HepG2 (cell line): ENCODE data around the gene TOB1. TPM values are rescaled to one million over a fixed set of nuclear protein-coding genes. Genes with fewer than 3 reads are reported as not detected.
A peak's percentile ranks its signal among the peaks of the same experiment; 100 is the strongest.

Experiments
- ATAC-seq: fragments of 200-7000 bp; cut with Tn5 transposase; 3 replicates; pipeline ENCODE4 v1.9.1; 2020; ENCODE audit warnings: mild to moderate bottlenecking, moderate library complexity
- BruUV-seq: library from RNA; stranded (reverse); fragments of 400-500 nt; replicated peaks from 2 replicates; lab custom pipeline; 2021; lab: Mats Ljungman, UMichigan
- CTCF ChIA-PET: fragments of 300-600 bp; formaldehyde crosslinking; extraction: SDS; loops from one replicate; lab custom pipeline; 2021; ENCODE audit warnings: low total read pairs, inconsistent platforms, low intra/inter-chr PET ratio; lab: Yijun Ruan, JAX
- POLR2A ChIA-PET: fragments of 350-600 bp; sonication (Branson Sonifier 250); formaldehyde crosslinking; loops from one replicate; lab custom pipeline; 2020; ENCODE audit warnings: antibody characterized with exemption, inconsistent platforms; lab: Yijun Ruan, JAX
- DNase-seq: peaks from one replicate; pipeline ENCODE4 v3.0.0-alpha.2; 2015; ENCODE audit warnings: low spot score
- FAIRE-seq: peaks from 3 replicates; lab custom pipeline; 2011; peaks lifted over from hg19 to GRCh38; lab: Jason Lieb, UNC
- H2AFZ ChIP-seq: one replicate; pipeline ENCODE4 v1.6.1; 2011; ENCODE audit warnings: low read length, inconsistent platforms
- H3K27ac ChIP-seq: fragments of 300-600 bp; 3 replicates; pipeline ENCODE4 v1.8.0; 2011; ENCODE audit warnings: mixed run types, mild to moderate bottlenecking, mixed read lengths, low read length, inconsistent platforms; ENCODE audit not compliant: insufficient read depth; ENCODE audit errors: extremely low read length
- H3K27me3 ChIP-seq, 2 experiments: fragments of 200-600 bp in 1 of 2; 2 replicates in 1 of 2; 3 replicates in 1 of 2; pipeline versions ENCODE4 v1.6.0 to v1.8.0; 2011; ENCODE audit warnings: low read length in 2 of 2, mild to moderate bottlenecking in 2 of 2, moderate library complexity in 2 of 2, inconsistent platforms in 1 of 2; ENCODE audit not compliant: insufficient read depth in 2 of 2, control insufficient read depth in 1 of 2
- H3K36me3 ChIP-seq, 2 experiments: fragments of 200-600 bp in 1 of 2; replicated peaks in 1 of 2; 2 replicates in 1 of 2; 3 replicates in 1 of 2; pipeline versions ENCODE4 v1.5.1 to v1.8.0; 2011; ENCODE audit warnings: low read length in 2 of 2, inconsistent platforms in 1 of 2; ENCODE audit not compliant: insufficient read depth in 2 of 2, control insufficient read depth in 1 of 2
- H3K4me1 ChIP-seq: 2 replicates; pipeline ENCODE4 v1.5.1; 2012; ENCODE audit warnings: low read length, inconsistent platforms; ENCODE audit not compliant: insufficient read depth
- H3K4me2 ChIP-seq: 2 replicates; pipeline ENCODE4 v1.6.0; 2011; ENCODE audit warnings: low read depth, low read length, inconsistent platforms
- H3K4me3 ChIP-seq, 3 experiments: fragments of 200-600 bp in 1 of 3; sonication (generic), shearing (Covaris generic) in 1 of 3; replicated peaks in 1 of 3; 2 replicates each; pipeline ENCODE4 v1.5.1; 2011 to 2016; ENCODE audit warnings: low read length in 3 of 3, inconsistent platforms in 2 of 3, low read depth in 2 of 3, mild to moderate bottlenecking in 2 of 3, control low read depth in 1 of 3, mixed read lengths in 1 of 3; ENCODE audit not compliant: insufficient read depth in 1 of 3
- H3K79me2 ChIP-seq: one replicate; pipeline ENCODE4 v1.6.1; 2011; ENCODE audit warnings: low read length, inconsistent platforms; ENCODE audit not compliant: insufficient read depth
- H3K9ac ChIP-seq: 2 replicates; pipeline ENCODE4 v1.6.0; 2011; ENCODE audit warnings: mild to moderate bottlenecking, low read depth, low read length, inconsistent platforms; ENCODE audit not compliant: insufficient read depth
- H3K9me3 ChIP-seq: 2 replicates; pipeline ENCODE4 v1.5.1; 2012; ENCODE audit warnings: mild to moderate bottlenecking, low read length
- H4K20me1 ChIP-seq: 2 replicates; pipeline ENCODE4 v1.6.0; 2011; ENCODE audit warnings: inconsistent platforms, mild to moderate bottlenecking, low read length, moderate library complexity; ENCODE audit not compliant: insufficient read depth
- CREB1 ChIP-seq, 2 experiments: fragments of 450-650 bp in 1 of 2; IDR thresholded peaks; 2 replicates each; pipeline ENCODE4 v1.6.1; 2016 to 2017; ENCODE audit warnings: control low read depth in 1 of 2, mild to moderate bottlenecking in 1 of 2, missing compliant biosample characterization in 1 of 2, missing genetic modification characterization in 1 of 2
- FOSL2 ChIP-seq: sonication (generic); formaldehyde crosslinking; IDR thresholded peaks from 2 replicates; pipeline ENCODE4 v1.4.0; 2020; ENCODE audit warnings: missing genetic modification reagents
- HOXA5 ChIP-seq: sonication (generic); formaldehyde crosslinking; IDR thresholded peaks from 2 replicates; pipeline ENCODE4 v1.4.0; 2020; ENCODE audit warnings: missing genetic modification reagents
- KDM4B ChIP-seq: sonication (generic); formaldehyde crosslinking; IDR thresholded peaks from 2 replicates; pipeline ENCODE4 v1.4.0; 2020; ENCODE audit warnings: missing genetic modification reagents
- KLF6 ChIP-seq: IDR thresholded peaks from 2 replicates; pipeline ENCODE4 v1.8.0; 2016; ENCODE audit warnings: missing biosample characterization, missing genetic modification reagents
- MED1 ChIP-seq: sonication (generic); formaldehyde crosslinking; IDR thresholded peaks from 2 replicates; pipeline ENCODE4 v1.4.0; 2020; ENCODE audit warnings: missing genetic modification reagents
- RARA ChIP-seq: IDR thresholded peaks from 2 replicates; pipeline ENCODE4 v1.6.1; 2016; ENCODE audit warnings: missing genetic modification reagents, missing compliant biosample characterization
- RCOR2 ChIP-seq: IDR thresholded peaks from 2 replicates; pipeline ENCODE4 v1.6.1; 2016; ENCODE audit warnings: missing biosample characterization, missing genetic modification reagents
- REXO4 ChIP-seq: sonication (generic); formaldehyde crosslinking; IDR thresholded peaks from 2 replicates; pipeline ENCODE4 v1.8.0; 2022; ENCODE audit warnings: missing genetic modification reagents, mild to moderate bottlenecking, borderline replicate concordance
- ZMYM2 ChIP-seq: sonication (generic); formaldehyde crosslinking; IDR thresholded peaks from 2 replicates; pipeline ENCODE4 v1.8.0; 2022; ENCODE audit warnings: mild to moderate bottlenecking, missing genetic modification reagents
- ZNF430 ChIP-seq: sonication (generic); formaldehyde crosslinking; IDR thresholded peaks from 2 replicates; pipeline ENCODE4 v1.9.0; 2021; ENCODE audit warnings: mild to moderate bottlenecking, missing genetic modification reagents
- ZNF709 ChIP-seq: sonication (generic); formaldehyde crosslinking; IDR thresholded peaks from 2 replicates; pipeline ENCODE4 v1.5.0; 2020; ENCODE audit warnings: mild to moderate bottlenecking, missing genetic modification reagents
- WGBS: methylation state at CpG from one replicate; pipeline ENCODE4 v1.1.6; 2017; ENCODE audit warnings: low lambda C conversion rate; 5-methylcytosine and 5-hydroxymethylcytosine counted together
- in situ Hi-C: cut with HindIII; loops from 2 replicates; pipeline ENCODE4 v1.10.0; 2017; ENCODE audit warnings: low pct_unique_long_range_greater_than_20kb; ENCODE audit not compliant: extremely low pct_ligation_motif_present
- intact Hi-C: fragments of 100-400 bp; cut with micrococcal nuclease; formaldehyde crosslinking; loops from one replicate; pipeline ENCODE4 v1.10.0; 2022; ENCODE audit not compliant: unreplicated experiment
- polyA plus RNA-seq, 8 experiments: library from polyadenylated mRNA; depleted of rRNA in 3 of 8; stranded (reverse) in 7 of 8; unstranded in 1 of 8; fragments of >200 nt; fragmentation: Illumina TruSeq in 4 of 8; extraction: Trizol in 4 of 8; gene quantifications; 2 replicates each; pipeline versions ENCODE4 v1.2.1 to v1.2.3, GENCODE V29; 2011 to 2016; ENCODE audit warnings: low read depth in 4 of 8, missing spikeins in 1 of 8, mixed read lengths in 1 of 8; ENCODE audit not compliant: insufficient read depth in 1 of 8
- total RNA-seq, 5 experiments: library from RNA; depleted of rRNA; stranded (reverse); fragments of >200 nt; fragmentation: Illumina TruSeq; extraction: Trizol; gene quantifications; 2 replicates each; pipeline ENCODE4 v1.2.3, GENCODE V29; 2016; ENCODE audit warnings: low read depth in 1 of 5
- TF ChIP-seq, protein P1 (sequence below): sonication (generic); formaldehyde crosslinking; IDR thresholded peaks from 2 replicates; pipeline ENCODE4 v1.4.0; 2020; ENCODE audit warnings: missing genetic modification reagents, borderline replicate concordance
- TF ChIP-seq, protein P2 (sequence below): sonication (generic); formaldehyde crosslinking; IDR thresholded peaks from 2 replicates; pipeline ENCODE4 v1.5.1; 2020; ENCODE audit warnings: mild to moderate bottlenecking, missing genetic modification reagents
- TF ChIP-seq, protein P3 (sequence below): sonication (generic); formaldehyde crosslinking; IDR thresholded peaks from 2 replicates; pipeline ENCODE4 v1.8.1; 2023; ENCODE audit warnings: mild to moderate bottlenecking, moderate library complexity, missing genetic modification reagents

The TOB1 gene
- total and polyA plus RNA-seq, 2 of the 13 experiments (the other 11 are each of a cell fraction or from before 2014, with no cell fraction given), result 21.9 to 57.7 TPM

DNA sequence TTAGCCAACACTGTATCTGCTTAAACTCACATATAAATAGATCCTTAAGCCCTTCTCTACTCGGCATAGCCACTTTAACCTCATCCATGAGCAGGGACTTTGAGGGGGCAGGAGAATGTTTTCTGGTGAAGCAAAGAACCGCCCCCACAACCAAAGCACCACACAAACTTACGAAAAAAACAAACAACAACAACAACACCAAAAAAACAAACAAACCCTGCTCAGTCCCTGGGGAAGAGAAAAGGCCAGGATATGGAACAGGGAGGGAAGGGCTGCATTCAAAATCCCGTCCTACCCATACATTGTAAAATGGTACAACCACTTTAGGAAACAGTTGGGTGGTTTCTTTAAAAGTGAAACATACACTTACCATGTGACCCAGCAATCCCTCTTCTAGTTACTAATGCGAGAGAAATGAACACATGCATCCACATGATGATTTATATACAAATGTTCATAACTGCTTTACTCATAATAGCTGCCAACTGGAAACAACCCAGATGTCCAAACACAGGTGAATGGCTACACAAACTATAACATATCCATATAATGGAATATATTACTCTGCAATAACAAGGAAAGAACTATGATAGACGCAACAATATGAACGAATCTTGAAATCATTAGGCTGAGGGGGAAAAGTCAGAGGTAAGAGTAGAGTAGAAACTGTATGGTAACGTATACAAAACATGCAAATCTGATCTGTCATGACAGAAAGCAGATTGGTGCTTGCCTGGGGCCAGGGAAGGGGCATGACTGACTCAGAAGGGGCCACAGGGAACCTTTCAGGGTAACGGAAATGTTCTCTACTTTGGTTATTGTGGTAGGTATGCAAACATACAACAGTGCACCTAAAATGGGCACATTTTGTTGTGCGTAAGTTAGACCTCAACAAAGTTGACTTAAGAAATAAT, 37.7 kb upstream of the TOB1 start:
- CTCF ChIA-PET, result no interaction called here
- H2AFZ ChIP-seq, result no peak overlapping the region
- 0 out of 2 replicates have a peak, but pooled peaks have one; percentile 32 for TF ChIP-seq HOXA5 (CRISPR knock-in tag)
- TF ChIP-seq ZNF430, result no peak
- no peak for TF ChIP-seq CREB1 (IDR thresholded peaks at IDR 0.05)
- peak; percentile 3; the same call in 1 of the 2 replicates for TF ChIP-seq CREB1 (CRISPR knock-in tag; IDR thresholded peaks at IDR 0.05)
- no peak for TF ChIP-seq KDM4B (CRISPR knock-in tag)
- peak; percentile 2; the same call in 1 of the 2 replicates for TF ChIP-seq ZMYM2
- TF ChIP-seq RCOR2, result no peak
- TF ChIP-seq ZNF709 (CRISPR knock-in tag), result peak; percentile 70; the same call in 1 of the 2 replicates
- peak; percentile 81 for TF ChIP-seq FOSL2
- TF ChIP-seq REXO4 (CRISPR knock-in tag), result no peak
- TF ChIP-seq, protein P1, sequence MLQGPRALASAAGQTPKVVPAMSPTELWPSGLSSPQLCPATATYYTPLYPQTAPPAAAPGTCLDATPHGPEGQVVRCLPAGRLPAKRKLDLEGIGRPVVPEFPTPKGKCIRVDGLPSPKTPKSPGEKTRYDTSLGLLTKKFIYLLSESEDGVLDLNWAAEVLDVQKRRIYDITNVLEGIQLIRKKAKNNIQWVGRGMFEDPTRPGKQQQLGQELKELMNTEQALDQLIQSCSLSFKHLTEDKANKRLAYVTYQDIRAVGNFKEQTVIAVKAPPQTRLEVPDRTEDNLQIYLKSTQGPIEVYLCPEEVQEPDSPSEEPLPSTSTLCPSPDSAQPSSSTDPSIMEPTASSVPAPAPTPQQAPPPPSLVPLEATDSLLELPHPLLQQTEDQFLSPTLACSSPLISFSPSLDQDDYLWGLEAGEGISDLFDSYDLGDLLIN, result no peak
- TF ChIP-seq, protein P2, sequence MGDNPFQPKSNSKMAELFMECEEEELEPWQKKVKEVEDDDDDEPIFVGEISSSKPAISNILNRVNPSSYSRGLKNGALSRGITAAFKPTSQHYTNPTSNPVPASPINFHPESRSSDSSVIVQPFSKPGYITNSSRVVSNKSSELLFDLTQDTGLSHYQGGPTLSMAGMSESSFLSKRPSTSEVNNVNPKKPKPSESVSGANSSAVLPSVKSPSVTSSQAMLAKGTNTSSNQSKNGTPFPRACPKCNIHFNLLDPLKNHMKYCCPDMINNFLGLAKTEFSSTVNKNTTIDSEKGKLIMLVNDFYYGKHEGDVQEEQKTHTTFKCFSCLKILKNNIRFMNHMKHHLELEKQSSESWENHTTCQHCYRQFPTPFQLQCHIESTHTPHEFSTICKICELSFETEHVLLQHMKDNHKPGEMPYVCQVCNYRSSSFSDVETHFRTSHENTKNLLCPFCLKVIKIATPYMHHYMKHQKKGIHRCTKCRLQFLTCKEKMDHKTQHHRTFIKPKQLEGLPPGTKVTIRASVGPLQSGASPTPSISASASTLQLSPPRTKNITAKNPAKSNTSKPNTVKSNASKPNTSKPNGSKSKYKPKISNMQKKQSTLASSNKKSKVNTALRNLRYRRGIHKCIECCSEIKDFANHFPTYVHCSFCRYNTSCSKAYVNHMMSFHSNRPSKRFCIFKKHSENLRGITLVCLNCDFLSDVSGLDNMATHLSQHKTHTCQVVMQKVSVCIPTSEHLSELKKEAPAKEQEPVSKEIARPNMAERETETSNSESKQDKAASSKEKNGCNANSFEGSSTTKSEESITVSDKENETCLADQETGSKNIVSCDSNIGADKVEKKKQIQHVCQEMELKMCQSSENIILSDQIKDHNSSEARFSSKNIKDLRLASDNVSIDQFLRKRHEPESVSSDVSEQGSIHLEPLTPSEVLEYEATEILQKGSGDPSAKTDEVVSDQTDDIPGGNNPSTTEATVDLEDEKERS (CRISPR knock-in tag), result peak; percentile 53; the same call in 1 of the 2 replicates
- TF ChIP-seq, protein P3, sequence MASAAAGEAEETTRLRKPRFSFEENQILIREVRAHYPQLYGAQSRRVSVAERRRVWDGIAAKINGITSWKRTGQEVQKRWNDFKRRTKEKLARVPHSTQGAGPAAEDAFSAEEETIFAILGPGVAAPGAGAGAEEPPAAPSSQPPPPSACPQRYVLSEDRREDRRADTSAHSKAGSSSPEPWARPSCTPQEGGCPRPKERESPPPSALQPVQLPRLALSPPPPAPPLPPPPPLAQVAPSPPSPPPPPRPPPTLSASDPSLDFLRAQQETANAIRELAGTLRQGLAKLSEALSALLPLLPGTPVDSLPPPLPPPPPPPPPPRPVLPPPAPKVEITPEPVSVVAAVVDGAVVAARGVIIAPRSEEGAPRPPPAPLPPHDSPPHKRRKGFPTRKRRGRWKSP, result 0 out of 2 replicates have a peak, but pooled peaks have one; percentile 23
- peak; percentile 48 for TF ChIP-seq RARA (CRISPR knock-in tag)
- peak; percentile 27; the same call in 1 of the 2 replicates for TF ChIP-seq MED1 (CRISPR knock-in tag)
- TF ChIP-seq KLF6 (CRISPR knock-in tag), result no peak

More for the DNA sequence above, 37.7 kb upstream of the TOB1 start:
- peaks cover 93% of the 10 kb centered on the region for H3K4me1 ChIP-seq
- 50% methylated on average over 10 of the region's 10 CpGs for WGBS
- no peak for DNase-seq
- H4K20me1 ChIP-seq, result no peaks in the 10 kb centered on the region
- ATAC-seq, result peak; percentile 2
- H3K79me2 ChIP-seq, result no peaks in the 10 kb centered on the region
- in situ Hi-C loops, result loop anchor here (5.0 kb wide), 1 partner anchor 38 kb away; no protein-coding TSS in a partner anchor
- H3K4me3 ChIP-seq, result peak overlapping the region; percentile 48 to 76 (median 52)
- H3K27me3 ChIP-seq, result no peaks in the 10 kb centered on the region
- H3K4me2 ChIP-seq, result peak overlapping the region; percentile 93
- H3K36me3 ChIP-seq, result no peaks in the 10 kb centered on the region
- peak overlapping the region; percentile 80 for H3K9ac ChIP-seq
- no peaks in the 10 kb centered on the region for H3K9me3 ChIP-seq
- peak overlapping the region; percentile 93 for H3K27ac ChIP-seq
- no TSS peak for BruUV-seq
- peak; percentile 37 for FAIRE-seq
- intact Hi-C loops, result loop anchor here (2.0 kb wide), 1 partner anchor 41 kb away; no protein-coding TSS in a partner anchor
- POLR2A ChIA-PET, result interaction anchor here (0.6 to 9.1 kb wide), 19 partner anchors 11 to 373 kb away, joined by 3 to 336 read pairs (median 20); partner anchors contain the start of genes LUC7L3 and TOB1
